ENCODE measurements around the gene LRCOL1. TPM values are rescaled to one million over a fixed set of nuclear protein-coding genes. Genes with fewer than 3 reads are reported as not detected.
A peak's percentile ranks its signal among the peaks of the same experiment; 100 is the strongest.

Gene LRCOL1
- total RNA-seq, 1 donor from 2014 or later, result not detected

DNA sequence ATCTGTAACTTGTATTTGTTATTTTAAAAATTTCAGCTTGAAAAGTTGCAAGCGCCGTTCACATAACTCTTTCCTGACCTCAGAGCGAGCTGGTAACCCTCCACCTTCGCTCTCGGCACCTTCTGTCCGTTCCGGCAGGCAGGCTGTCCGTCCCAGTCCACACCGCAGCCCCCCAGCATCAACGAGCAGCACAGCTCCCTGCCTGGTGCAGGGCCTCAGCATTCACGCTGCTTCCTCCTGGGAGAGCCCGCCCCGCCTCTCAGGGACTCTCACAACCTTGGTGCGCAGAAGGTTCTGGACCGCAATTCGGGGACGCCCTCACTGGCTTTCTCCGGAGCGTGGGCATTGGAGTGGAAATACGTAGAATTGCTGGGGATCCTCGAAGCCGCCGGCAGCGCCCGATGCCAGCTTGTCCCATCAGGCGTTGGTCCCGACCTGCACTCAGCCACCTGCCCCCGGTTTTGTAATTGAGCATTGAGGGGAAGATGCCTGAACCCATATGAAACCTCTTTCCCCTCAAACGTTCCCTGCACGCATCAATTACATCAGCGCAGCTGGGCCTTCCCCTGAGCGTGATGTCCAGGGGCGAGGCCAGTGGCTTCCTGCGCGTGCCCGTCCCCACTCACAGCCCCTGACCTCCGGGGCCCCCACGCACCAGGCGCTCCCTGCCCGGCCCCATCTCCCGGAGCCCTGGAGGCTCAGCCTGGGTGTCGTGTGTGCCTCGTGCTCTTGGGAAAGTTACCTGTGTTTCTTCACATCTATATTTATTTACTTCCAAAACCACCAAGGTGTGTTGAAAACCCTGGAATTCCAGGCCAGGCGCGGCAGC lies 19.1 kb downstream of the LRCOL1 start:
- ATAC-seq (no peak), DNase-seq (ENCODE audit: missing footprints) (peak; percentile 65)
- intact Hi-C loops (cut with DNase I), result no loop called here

- intact Hi-C loops (cut with DNase I), result no loop called here
- ATAC-seq, result no peak
- no peak for DNase-seq (ENCODE audit: missing footprints)
Observed at GRCh38 chr12:132588821-132589669, 21.3 kb downstream of the LRCOL1 start.

DNA sequence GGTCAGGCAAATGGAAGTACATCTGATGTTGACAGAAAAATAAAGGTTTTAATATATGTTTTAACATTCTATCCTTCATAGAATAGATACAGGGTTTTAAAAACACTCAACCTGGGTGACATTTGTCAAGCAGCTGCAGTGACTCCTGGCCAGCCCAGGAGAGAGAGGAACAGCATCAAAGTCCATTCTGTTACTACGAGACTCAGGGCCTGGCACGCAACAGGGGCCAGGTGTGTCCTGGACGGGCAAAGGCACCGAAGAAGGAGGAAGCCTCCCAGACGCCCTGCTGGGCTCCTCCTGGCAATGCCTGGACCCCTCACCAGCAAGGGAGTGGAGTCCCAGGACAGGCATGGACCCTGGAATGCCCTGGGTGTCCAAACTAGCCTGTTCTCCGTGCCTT lies 22.1 kb downstream of the LRCOL1 start:
- DNase-seq (ENCODE audit: missing footprints), result no peak
- intact Hi-C loops (cut with DNase I), result no loop called here
- no peak for ATAC-seq

- ATAC-seq (no peak), DNase-seq (ENCODE audit: missing footprints) (no peak)
- intact Hi-C loops (cut with DNase I), result no loop called here
Observed at GRCh38 chr12:132587781-132588180, 22.6 kb downstream of the LRCOL1 start.

GRCh38 chr12:132586929-132587328 lies 23.5 kb downstream of the LRCOL1 start:
- intact Hi-C loops (cut with DNase I), result no loop called here
- DNase-seq (ENCODE audit: missing footprints) (no peak), ATAC-seq (no peak)

GRCh38 chr12:132585177-132585576 lies 25.2 kb downstream of the LRCOL1 start:
- intact Hi-C loops (cut with DNase I), result no loop called here
- ATAC-seq, result no peak
- no peak for DNase-seq (ENCODE audit: missing footprints)

GRCh38 chr12:132584429-132584828 lies 26.0 kb downstream of the LRCOL1 start:
- intact Hi-C loops (cut with DNase I), result no loop called here
- ATAC-seq (no peak), DNase-seq (ENCODE audit: missing footprints) (no peak)

DNA sequence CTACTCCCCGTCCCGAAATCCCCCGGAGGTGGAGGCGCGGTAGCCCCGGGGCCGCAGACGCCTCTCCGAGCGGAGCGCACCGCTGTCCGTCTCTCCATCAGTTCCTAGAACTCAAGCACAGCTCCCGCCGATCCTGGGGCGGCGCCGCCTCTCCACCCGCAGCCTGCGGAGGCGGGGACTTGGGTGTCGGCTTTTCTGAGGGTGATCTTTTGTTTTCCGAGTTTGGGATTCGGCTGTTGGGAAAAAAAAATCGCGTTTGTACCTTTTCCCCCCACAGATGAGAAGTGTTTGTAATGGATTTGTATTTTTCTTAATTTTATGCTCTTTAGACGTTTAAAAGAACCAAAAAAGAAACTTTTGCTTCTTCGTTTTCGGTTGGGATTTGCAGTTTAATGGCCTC lies 26.6 kb downstream of the LRCOL1 start:
- DNase-seq (ENCODE audit: missing footprints) (no peak), ATAC-seq (no peak)
- intact Hi-C loops (cut with DNase I), result no loop called here

DNA sequence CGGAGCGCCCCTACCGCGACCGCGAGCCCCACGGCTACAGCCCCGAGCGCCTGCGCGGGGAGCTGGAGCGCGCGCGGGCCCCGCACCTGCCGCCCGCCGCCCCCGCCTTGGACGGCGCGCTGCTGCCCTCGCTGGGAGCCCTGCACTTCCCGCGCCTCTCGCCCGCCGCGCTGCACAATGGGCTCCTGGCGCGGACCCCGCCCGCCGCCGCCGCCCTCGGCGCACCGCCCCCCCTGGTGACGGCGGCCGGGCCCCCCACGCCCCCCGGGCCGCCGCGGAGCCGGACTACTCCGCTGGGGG lies 27.0 kb downstream of the LRCOL1 start:
- ATAC-seq, result no peak
- intact Hi-C loops (cut with DNase I), result no loop called here
- no peak for DNase-seq (ENCODE audit: missing footprints)

DNA sequence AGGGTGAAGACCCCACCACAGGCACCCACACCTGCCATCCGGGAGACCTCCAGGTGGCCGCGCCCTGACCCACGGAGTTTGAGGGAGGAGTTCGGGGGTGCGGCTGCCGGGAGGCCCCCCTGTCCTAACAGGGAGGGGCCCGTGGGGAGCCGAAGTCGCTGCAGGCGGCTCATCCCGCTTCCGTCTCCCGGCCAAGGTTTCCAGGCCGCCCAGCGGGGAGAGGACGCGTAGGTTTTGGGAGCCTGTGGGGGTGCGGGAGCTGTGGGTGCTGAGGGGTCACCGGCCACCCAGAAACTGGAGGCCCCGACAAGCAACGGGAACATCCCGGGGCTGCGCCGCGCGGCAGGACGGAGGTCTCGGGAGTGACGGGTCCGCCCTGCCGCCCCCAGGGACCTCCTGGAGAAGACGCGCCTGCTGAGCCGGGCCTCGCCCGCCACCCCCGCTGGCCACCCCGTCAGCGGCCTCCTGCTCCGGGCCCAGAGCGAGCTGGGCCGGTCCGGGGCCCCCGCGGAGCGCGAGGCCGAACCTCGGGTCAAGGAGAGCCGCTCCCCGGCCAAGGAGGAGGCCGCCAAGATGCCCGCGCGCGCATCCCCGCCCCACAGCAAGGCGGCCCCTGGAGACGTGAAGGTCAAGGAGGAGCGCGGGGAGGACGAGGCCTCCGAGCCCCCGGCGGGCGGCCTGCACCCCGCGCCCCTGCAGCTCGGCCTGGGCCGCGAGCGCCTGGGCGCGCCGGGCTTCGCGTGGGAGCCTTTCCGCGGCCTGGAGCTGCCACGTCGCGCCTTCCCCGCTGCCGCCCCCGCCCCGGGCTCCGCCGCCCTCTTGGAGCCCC lies 27.6 kb downstream of the LRCOL1 start:
- intact Hi-C loops (cut with DNase I), result no loop called here
- no peak for DNase-seq (ENCODE audit: missing footprints)
- ATAC-seq, result no peak

- intact Hi-C loops (cut with DNase I), result no loop called here
- DNase-seq (ENCODE audit: missing footprints) (no peak), ATAC-seq (peak; percentile 51)
Observed at GRCh38 chr12:132582058-132582420, 28.3 kb downstream of the LRCOL1 start.

DNA sequence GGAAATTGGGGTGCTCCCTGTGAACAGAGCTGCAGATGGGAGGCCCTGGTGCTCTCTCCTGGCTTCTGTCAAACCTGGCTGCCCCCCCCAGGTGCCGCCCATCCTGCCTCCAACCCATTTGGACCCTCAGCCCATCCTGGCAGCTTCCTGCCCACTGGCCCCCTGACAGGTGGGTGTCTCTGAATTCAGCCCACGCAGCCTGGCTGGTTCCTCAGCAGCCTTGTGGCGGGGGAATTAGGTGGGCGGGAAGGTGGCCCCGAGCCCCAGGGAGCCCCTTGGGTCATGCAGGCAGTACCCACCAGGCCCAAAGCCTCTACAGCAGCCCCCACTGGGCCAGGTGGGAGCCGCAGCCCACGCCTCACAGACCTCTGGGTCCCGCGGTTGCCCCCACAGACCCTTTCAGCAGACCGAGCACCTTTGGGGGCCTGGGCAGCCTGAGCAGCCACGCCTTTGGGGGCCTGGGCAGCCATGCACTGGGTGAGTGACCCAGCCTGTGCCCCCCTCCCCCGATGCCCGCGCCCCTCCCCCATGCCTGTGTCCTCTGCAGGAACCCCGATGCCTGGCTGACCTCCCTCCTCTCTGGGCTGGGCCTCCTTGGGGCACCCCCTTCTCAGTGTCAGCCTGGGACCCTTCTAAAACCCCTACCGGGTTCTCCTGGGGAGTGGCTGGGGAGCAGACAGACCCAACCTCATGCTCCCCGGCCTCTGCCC lies 28.9 kb downstream of the LRCOL1 start:
- DNase-seq (ENCODE audit: missing footprints), result no peak
- ATAC-seq, result peak; percentile 8
- intact Hi-C loops (cut with DNase I), result no loop called here

- ATAC-seq (no peak), DNase-seq (ENCODE audit: missing footprints) (no peak)
- intact Hi-C loops (cut with DNase I), result no loop called here
Observed at GRCh38 chr12:132580701-132581292, 29.6 kb downstream of the LRCOL1 start.

DNA sequence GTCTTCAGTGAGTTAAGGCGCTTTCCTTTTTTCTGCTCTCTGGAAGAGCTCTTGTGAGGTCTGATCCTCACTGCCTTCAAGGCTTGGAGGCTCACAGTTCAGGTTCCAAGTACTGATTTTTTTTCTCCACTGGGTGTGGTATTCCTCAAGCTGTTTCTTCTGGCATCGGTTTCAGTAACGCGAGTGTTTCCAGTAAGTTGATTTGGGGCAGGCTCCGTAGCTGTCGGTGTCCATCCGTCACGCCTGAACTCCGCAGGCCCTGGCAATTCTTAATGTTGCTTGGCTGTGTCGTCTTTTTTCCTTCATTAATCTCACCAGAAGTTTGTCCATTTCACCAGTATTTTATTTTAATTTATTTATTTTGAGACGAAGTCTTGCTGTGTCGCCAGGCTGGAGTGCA lies 30.6 kb downstream of the LRCOL1 start:
- DNase-seq (ENCODE audit: missing footprints), result no peak
- peak; percentile 33 for ATAC-seq
- intact Hi-C loops (cut with DNase I), result no loop called here

DNA sequence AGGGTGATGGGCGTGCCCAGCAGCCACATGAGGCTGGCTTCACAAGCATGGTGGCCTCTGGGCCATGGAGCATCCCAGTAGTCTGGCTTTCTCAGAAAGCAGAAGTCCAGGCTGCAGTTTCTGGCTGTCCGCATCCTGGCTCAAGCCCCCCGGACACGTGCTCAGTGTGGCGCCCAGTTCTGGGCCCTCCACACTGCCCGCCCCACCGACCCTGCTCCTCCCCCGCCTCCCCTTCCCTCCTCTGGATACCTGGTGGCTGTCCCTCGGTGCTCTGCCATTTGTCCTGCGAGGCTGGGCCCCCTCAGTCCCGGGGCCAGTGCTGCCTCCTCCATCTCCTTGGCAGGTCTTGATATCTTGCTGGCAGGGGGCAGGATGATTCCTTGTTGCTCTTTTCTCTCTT lies 31.6 kb downstream of the LRCOL1 start:
- intact Hi-C loops (cut with DNase I), result no loop called here
- ATAC-seq (no peak), DNase-seq (ENCODE audit: missing footprints) (no peak)

- DNase-seq (ENCODE audit: missing footprints) (no peak), ATAC-seq (no peak)
- intact Hi-C loops (cut with DNase I), result no loop called here
Observed at GRCh38 chr12:132578118-132578517, 32.3 kb downstream of the LRCOL1 start.

- no peak for DNase-seq (ENCODE audit: missing footprints)
- intact Hi-C loops (cut with DNase I), result no loop called here
- ATAC-seq, result no peak
Observed at GRCh38 chr12:132577191-132577920, 33.0 kb downstream of the LRCOL1 start.

DNA sequence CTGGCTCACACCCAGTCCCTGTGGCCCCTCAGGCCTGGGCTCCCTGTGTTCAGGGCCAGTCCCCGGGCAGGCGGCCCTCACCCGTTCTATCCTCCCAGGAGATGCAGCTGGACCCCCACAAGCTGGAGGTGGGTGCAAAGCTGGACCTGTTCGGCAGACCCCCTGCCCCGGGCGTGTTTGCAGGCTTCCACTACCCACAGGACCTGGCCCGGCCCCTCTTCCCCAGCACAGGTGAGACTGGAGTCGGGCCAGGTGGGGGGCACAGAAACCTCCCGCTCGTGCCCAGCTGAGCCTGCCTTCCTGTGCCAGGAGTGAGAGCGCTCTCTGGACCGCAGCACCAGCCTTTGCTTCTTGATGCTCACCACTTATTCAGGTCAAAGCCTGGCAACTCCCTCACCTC lies 33.7 kb downstream of the LRCOL1 start:
- no peak for ATAC-seq
- intact Hi-C loops (cut with DNase I), result no loop called here
- DNase-seq (ENCODE audit: missing footprints), result no peak
